ENCODE measurements around the gene DIP2B.

GRCh38 chr12:50686976-50687375 lies 182.2 kb downstream of the DIP2B start:
- TF ChIP-seq EZH2 (IDR thresholded peaks at IDR 0.05; ENCODE audit: borderline replicate concordance, low read length) (no peak), CTCF (conservative IDR thresholded peaks at IDR 0.05 in 1 of 2, IDR thresholded peaks at IDR 0.05 in 1 of 2; ENCODE audit: extremely low read depth in 1 of 2, insufficient read depth in 1 of 2, low read depth in 1 of 2, low read length in 2 of 2) (no peak)
